Retina (tissue), 1 donor: ENCODE results near the gene CTCF.

Source experiments
- DNase-seq: peaks from one replicate; pipeline ENCODE4 v3.0.0-alpha.2; 2016

The CTCF gene

GRCh38 chr16:67534431-67534830 lies 27.9 kb upstream of the CTCF start:
- no peak for DNase-seq

GRCh38 chr16:67535201-67535600 lies 27.1 kb upstream of the CTCF start:
- DNase-seq: no peak

- DNase-seq: peak; percentile 46
Observed at GRCh38 chr16:67537270-67537635, 25.1 kb upstream of the CTCF start.

GRCh38 chr16:67537636-67538591 lies 24.4 kb upstream of the CTCF start:
- peak; percentile 67 for DNase-seq

GRCh38 chr16:67538666-67539101 lies 23.6 kb upstream of the CTCF start:
- DNase-seq: peak; percentile 38

- DNase-seq: no peak
Observed at GRCh38 chr16:67539271-67539670, 23.1 kb upstream of the CTCF start.

GRCh38 chr16:67539691-67540635 lies 22.4 kb upstream of the CTCF start:
- no peak for DNase-seq

GRCh38 chr16:67540756-67541155 lies 21.6 kb upstream of the CTCF start:
- DNase-seq: no peak

- DNase-seq: no peak
Observed at GRCh38 chr16:67541391-67542263, 20.7 kb upstream of the CTCF start.

- DNase-seq: no peak
Observed at GRCh38 chr16:67542464-67542863, 19.9 kb upstream of the CTCF start.

- no peak for DNase-seq
Observed at GRCh38 chr16:67543036-67543435, 19.3 kb upstream of the CTCF start.

- DNase-seq: no peak
Observed at GRCh38 chr16:67543582-67543981, 18.7 kb upstream of the CTCF start.

- DNase-seq: no peak
Observed at GRCh38 chr16:67544329-67544841, 17.9 kb upstream of the CTCF start.

- DNase-seq: no peak
Observed at GRCh38 chr16:67544844-67545664, 17.3 kb upstream of the CTCF start.

GRCh38 chr16:67545665-67546024 lies 16.7 kb upstream of the CTCF start:
- no peak for DNase-seq

GRCh38 chr16:67546091-67546501 lies 16.2 kb upstream of the CTCF start:
- DNase-seq: no peak

- peak; percentile 87 for DNase-seq
Observed at GRCh38 chr16:67546761-67547422, 15.4 kb upstream of the CTCF start.

GRCh38 chr16:67547423-67548264 lies 14.7 kb upstream of the CTCF start:
- no peak for DNase-seq

- DNase-seq: no peak
Observed at GRCh38 chr16:67548265-67549126, 13.8 kb upstream of the CTCF start.
